KOPT-K1 (cell line): Measurements from ENCODE around the gene LRG1.
"Not testable (repeated sequence)": the region's sequence is repeated elsewhere in the genome, so short reads cannot be mapped to it uniquely, and the experiment has no call there.

Experiments used
- H3K27ac ChIP-seq: fragments of 200-600 bp; sonication (generic); 2 replicates; pipeline ENCODE4 v1.5.1; 2016; ENCODE audit warnings: antibody characterized with exemption, mild to moderate bottlenecking, low read depth, low read length; ENCODE audit not compliant: poor library complexity, severe bottlenecking
- H3K36me3 ChIP-seq: fragments of 200-600 bp; sonication (generic); 2 replicates; pipeline ENCODE4 v1.5.1; 2017; ENCODE audit warnings: antibody characterized with exemption, mild to moderate bottlenecking, low read length, moderate library complexity; ENCODE audit not compliant: insufficient read depth
- H3K9me3 ChIP-seq: fragments of 200-600 bp; sonication (generic); 2 replicates; pipeline ENCODE4 v1.5.1; 2017; ENCODE audit warnings: antibody characterized with exemption, low read length, mild to moderate bottlenecking; ENCODE audit not compliant: insufficient read depth, poor library complexity, severe bottlenecking

The LRG1 gene

GRCh38 chr19:4528843-4529242 is 11.0 kb downstream of the LRG1 start:
- Histone ChIP-seq H3K9me3 (no peaks in the 10 kb centered on the region), H3K27ac (no peak overlapping the region), H3K36me3 (no peaks in the 10 kb centered on the region)

- not testable (repeated sequence) for H3K9me3 ChIP-seq, H3K27ac ChIP-seq, H3K36me3 ChIP-seq
Observed at GRCh38 chr19:4527377-4527776, 12.5 kb downstream of the LRG1 start.

GRCh38 chr19:4525563-4526002 is 14.3 kb downstream of the LRG1 start:
- Histone ChIP-seq H3K9me3 (no peaks in the 10 kb centered on the region), H3K36me3 (no peaks in the 10 kb centered on the region), H3K27ac (no peak overlapping the region)

GRCh38 chr19:4524808-4525562 is 14.9 kb downstream of the LRG1 start:
- Histone ChIP-seq H3K27ac (no peak overlapping the region), H3K9me3 (no peaks in the 10 kb centered on the region), H3K36me3 (no peaks in the 10 kb centered on the region)

GRCh38 chr19:4523306-4524110 is 16.3 kb downstream of the LRG1 start:
- Histone ChIP-seq H3K9me3 (no peaks in the 10 kb centered on the region), H3K36me3 (no peaks in the 10 kb centered on the region)

GRCh38 chr19:4522291-4523002 is 17.4 kb downstream of the LRG1 start:
- no peaks in the 10 kb centered on the region for H3K36me3 ChIP-seq
- no peaks in the 10 kb centered on the region for H3K9me3 ChIP-seq
- H3K27ac ChIP-seq: no peak overlapping the region

More at GRCh38 chr19:4523306-4524110, 16.3 kb downstream of the LRG1 start:
- no peak overlapping the region for H3K27ac ChIP-seq

- Histone ChIP-seq H3K36me3 (no peaks in the 10 kb centered on the region), H3K9me3 (no peaks in the 10 kb centered on the region), H3K27ac (no peak overlapping the region)
Observed at GRCh38 chr19:4521888-4522242, 18.0 kb downstream of the LRG1 start.

- Histone ChIP-seq H3K36me3 (no peaks in the 10 kb centered on the region), H3K9me3 (no peaks in the 10 kb centered on the region), H3K27ac (no peak overlapping the region)
Observed at GRCh38 chr19:4521170-4521887, 18.5 kb downstream of the LRG1 start.

- Histone ChIP-seq H3K9me3 (no peaks in the 10 kb centered on the region), H3K27ac (no peak overlapping the region), H3K36me3 (no peaks in the 10 kb centered on the region)
Observed at GRCh38 chr19:4519521-4520277, 20.1 kb downstream of the LRG1 start.

- Histone ChIP-seq H3K36me3 (no peaks in the 10 kb centered on the region), H3K9me3 (no peaks in the 10 kb centered on the region), H3K27ac (no peak overlapping the region)
Observed at GRCh38 chr19:4519172-4519496, 20.7 kb downstream of the LRG1 start.

GRCh38 chr19:4518345-4519171 is 21.3 kb downstream of the LRG1 start, which contains the start of gene PLIN4:
Gene PLIN4 (minus strand): TSS chr19:4518486. CDS start chr19:4518272, 214 bp downstream.
- Histone ChIP-seq H3K9me3 (no peaks in the 10 kb centered on the region), H3K36me3 (no peaks in the 10 kb centered on the region), H3K27ac (no peak within 1 kb of the TSS)

- Histone ChIP-seq H3K9me3 (no peaks in the 10 kb centered on the region), H3K27ac (no peak overlapping the region), H3K36me3 (no peaks in the 10 kb centered on the region)
Observed at GRCh38 chr19:4517451-4518057, 22.3 kb downstream of the LRG1 start.

- no peaks in the 10 kb centered on the region for H3K9me3 ChIP-seq
- no peaks in the 10 kb centered on the region for H3K36me3 ChIP-seq
- H3K27ac ChIP-seq: no peak overlapping the region
Observed at GRCh38 chr19:4516939-4517300, 22.9 kb downstream of the LRG1 start.
